ENCODE results near the gene TRABD. TPM values are rescaled to one million over a fixed set of nuclear protein-coding genes. Genes with fewer than 3 reads are reported as not detected.

TRABD gene
- total RNA-seq, 4 donors from 2014 or later, result 22.4 to 71.4 (median 27.1) TPM

GRCh38 chr22:50199829-50200460, 14.2 kb downstream of the TRABD start:
- Histone ChIP-seq H3K4me1 (peaks cover 0 to 34% (median 19%) of the 10 kb centered on the region in 4 donors), H3K27me3 (no peaks in the 10 kb centered on the region), H3K36me3 (peaks cover 0 to 51% (median 0%) of the 10 kb centered on the region in 3 donors), H3K27ac (peak overlapping the region; percentile 69 to 92 (median 84)), H3K9me3 (no peaks in the 10 kb centered on the region), H3K4me3 (peak overlapping the region; percentile 57 to 80 (median 70))
- WGBS, 2 donors, result 9 to 19% methylated on average over 14 to 29 of the region's 34 CpGs
- DNase-seq (ENCODE audit: low spot score in 2 of 2), result no peak
- TF ChIP-seq EP300 (IDR thresholded peaks at IDR 0.05) (no peak), POLR2A (IDR thresholded peaks at IDR 0.05) (no peak), CTCF (IDR thresholded peaks at IDR 0.05) (no peak)

GRCh38 chr22:50200461-50201190, 14.9 kb downstream of the TRABD start, which contains the start of gene SELENOO:
Gene SELENOO (plus strand): TSS chr22:50201011. CDS start chr22:50201037, 26 bp downstream.
- Histone ChIP-seq H3K27me3 (no peaks in the 10 kb centered on the region), H3K4me1 (peaks cover 0 to 41% (median 19%) of the 10 kb centered on the region in 4 donors), H3K36me3 (peaks cover 0 to 48% (median 0%) of the 10 kb centered on the region in 3 donors), H3K4me3 (peak within 1 kb of the TSS; percentile 62 to 80 (median 70)), H3K9me3 (no peaks in the 10 kb centered on the region), H3K27ac (peak within 1 kb of the TSS; percentile 69 to 92 (median 84))
- 0 to 1% methylated on average over 23 to 55 of the region's 105 CpGs for WGBS, 2 donors
- TF ChIP-seq EP300 (IDR thresholded peaks at IDR 0.05) (peak; percentile 49 to 85), POLR2A (IDR thresholded peaks at IDR 0.05) (peak; percentile 56 to 90), CTCF (IDR thresholded peaks at IDR 0.05) (no peak)
- DNase-seq (ENCODE audit: low spot score in 2 of 2), result peak; percentile 82 to 83

GRCh38 chr22:50201191-50202129, 15.7 kb downstream of the TRABD start:
- Histone ChIP-seq H3K9me3 (no peaks in the 10 kb centered on the region), H3K4me3 (peak overlapping the region; percentile 62 to 80 (median 70)), H3K36me3 (peaks cover 0 to 48% (median 0%) of the 10 kb centered on the region in 3 donors), H3K4me1 (peaks cover 0 to 49% (median 19%) of the 10 kb centered on the region in 4 donors), H3K27me3 (no peaks in the 10 kb centered on the region), H3K27ac (peak overlapping the region in 3 of 4 donors; percentile 55 to 92 (median 90))
- no peak for DNase-seq (ENCODE audit: low spot score in 2 of 2)
- no peak for TF ChIP-seq EP300 (IDR thresholded peaks at IDR 0.05)
- 4 to 8% methylated on average over 24 to 31 of the region's 115 CpGs for WGBS, 2 donors

GRCh38 chr22:50202130-50202666, 16.5 kb downstream of the TRABD start:
- H3K27me3 ChIP-seq, result no peaks in the 10 kb centered on the region
- H3K36me3 ChIP-seq, result peaks cover 0 to 50% (median 0%) of the 10 kb centered on the region in 3 donors
- no peak for DNase-seq (ENCODE audit: low spot score in 2 of 2)
- TF ChIP-seq CTCF (IDR thresholded peaks at IDR 0.05) (no peak), POLR2A (IDR thresholded peaks at IDR 0.05) (no peak), EP300 (IDR thresholded peaks at IDR 0.05) (no peak)
- peak overlapping the region; percentile 62 to 80 (median 70) for H3K4me3 ChIP-seq
- WGBS, 2 donors, result 60 to 61% methylated on average over 13 of the region's 13 CpGs
- peaks cover 0 to 56% (median 19%) of the 10 kb centered on the region in 4 donors for H3K4me1 ChIP-seq
- H3K27ac ChIP-seq, result peak overlapping the region in 1 of 4 donors; percentile 90
- no peaks in the 10 kb centered on the region for H3K9me3 ChIP-seq

- no peak overlapping the region for H3K27ac ChIP-seq
- H3K9me3 ChIP-seq, result no peaks in the 10 kb centered on the region
- H3K36me3 ChIP-seq, result peaks cover 0 to 49% (median 0%) of the 10 kb centered on the region in 3 donors
- WGBS, 2 donors, result 100% methylated on average over 1 of the region's 1 CpG
- H3K4me3 ChIP-seq, result no peak overlapping the region
- no peak for DNase-seq (ENCODE audit: low spot score in 2 of 2)
- H3K4me1 ChIP-seq, result peaks cover 0 to 62% (median 22%) of the 10 kb centered on the region in 4 donors
- TF ChIP-seq EP300 (IDR thresholded peaks at IDR 0.05) (no peak), CTCF (IDR thresholded peaks at IDR 0.05) (no peak), POLR2A (IDR thresholded peaks at IDR 0.05) (no peak)
- H3K27me3 ChIP-seq, result no peaks in the 10 kb centered on the region
Measured at GRCh38 chr22:50203288-50203687, 17.6 kb downstream of the TRABD start.
